ENCODE results near the gene ZNF683.
"Not testable (repeated sequence)": the region's sequence is repeated elsewhere in the genome, so short reads cannot be mapped to it uniquely, and the experiment has no call there.

The ZNF683 gene

GRCh38 chr1:26385063-26385462, 12.5 kb upstream of the ZNF683 start:
- DNase-seq (ENCODE audit: low read depth): not testable (repeated sequence)

DNA sequence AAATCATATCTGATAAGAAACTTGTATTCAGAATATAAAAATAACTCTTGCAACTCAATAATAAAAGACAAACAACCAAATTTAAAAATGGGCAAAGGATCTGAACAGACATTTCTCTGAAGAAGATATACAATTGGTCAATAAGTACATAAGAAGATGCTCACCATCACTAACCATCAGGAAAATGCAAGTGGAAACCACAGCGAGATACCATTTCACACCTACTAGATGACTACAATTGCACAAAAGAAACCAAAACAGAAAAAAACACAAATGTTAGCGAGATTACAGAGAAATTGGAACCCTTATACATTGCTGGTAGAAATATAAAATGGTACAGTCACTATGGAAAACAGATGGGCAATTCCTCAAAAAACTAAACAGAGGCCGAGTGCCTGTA, 11.5 kb upstream of the ZNF683 start:
- no peak for DNase-seq (ENCODE audit: low read depth)

GRCh38 chr1:26378879-26379251, 6.3 kb upstream of the ZNF683 start:
- no peak for DNase-seq (ENCODE audit: low read depth)

DNA sequence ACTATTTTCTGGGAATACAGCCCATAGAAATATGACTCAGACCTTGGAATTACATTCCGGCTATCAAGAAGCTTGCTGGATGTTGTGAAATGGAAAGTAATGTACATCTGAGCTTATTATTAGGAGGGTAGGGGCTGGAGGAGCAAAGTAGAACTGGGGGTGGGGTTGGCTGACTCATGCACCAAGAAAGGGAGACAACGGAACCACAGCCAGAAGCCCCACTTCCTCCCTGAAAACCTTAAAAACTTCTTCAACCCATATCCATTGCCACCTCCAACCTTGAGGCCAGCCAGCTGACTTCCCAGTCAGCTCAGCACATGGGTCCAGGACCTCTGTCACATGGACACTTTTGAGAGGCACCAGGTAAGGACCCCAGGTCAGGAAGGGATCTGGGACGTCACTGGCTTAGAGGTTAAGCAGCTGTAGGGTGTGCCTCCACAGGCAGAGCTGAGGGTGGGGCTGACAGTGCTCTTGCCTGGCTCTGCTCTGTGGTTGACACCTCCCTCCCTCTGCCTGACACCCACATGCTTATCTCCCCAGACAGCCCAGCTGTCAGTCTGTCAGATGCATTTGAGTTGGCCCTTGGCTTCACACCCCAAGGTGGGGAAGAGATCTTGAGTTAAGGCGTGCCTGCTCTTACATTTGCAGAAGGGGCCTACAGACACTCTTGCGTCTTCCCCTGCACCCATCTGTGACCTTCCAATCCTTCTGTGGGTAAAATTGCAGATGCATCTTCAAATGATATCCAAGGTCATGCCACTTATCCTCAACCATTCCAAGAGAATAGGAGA, 5.7 kb upstream of the ZNF683 start:
- DNase-seq (ENCODE audit: low read depth): peak; percentile 66

GRCh38 chr1:26376050-26376449, 3.5 kb upstream of the ZNF683 start:
- DNase-seq (ENCODE audit: low read depth): no peak

DNA sequence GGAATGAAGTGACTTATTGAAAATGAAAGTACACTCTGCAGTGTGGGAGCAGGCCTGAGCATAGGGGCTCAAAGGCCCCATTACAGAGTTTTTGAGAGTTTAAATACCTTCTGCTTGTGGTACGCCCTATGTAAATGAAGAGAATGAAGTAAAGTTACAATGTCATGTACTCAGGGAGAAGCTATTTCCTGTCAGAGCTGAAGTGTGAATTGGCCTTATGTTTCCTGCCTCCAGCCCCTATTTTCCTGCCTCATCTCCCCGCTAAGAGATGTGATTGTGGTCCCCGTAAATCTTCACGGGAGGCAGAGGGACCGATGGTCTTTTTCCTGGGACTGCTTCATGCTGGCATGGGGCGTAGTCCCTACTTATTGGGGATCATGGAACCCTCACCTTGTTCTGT, 2.5 kb upstream of the ZNF683 start:
- DNase-seq (ENCODE audit: low read depth): no peak

GRCh38 chr1:26374361-26374760, 1.8 kb upstream of the ZNF683 start:
- DNase-seq (ENCODE audit: low read depth): not testable (repeated sequence)

DNA sequence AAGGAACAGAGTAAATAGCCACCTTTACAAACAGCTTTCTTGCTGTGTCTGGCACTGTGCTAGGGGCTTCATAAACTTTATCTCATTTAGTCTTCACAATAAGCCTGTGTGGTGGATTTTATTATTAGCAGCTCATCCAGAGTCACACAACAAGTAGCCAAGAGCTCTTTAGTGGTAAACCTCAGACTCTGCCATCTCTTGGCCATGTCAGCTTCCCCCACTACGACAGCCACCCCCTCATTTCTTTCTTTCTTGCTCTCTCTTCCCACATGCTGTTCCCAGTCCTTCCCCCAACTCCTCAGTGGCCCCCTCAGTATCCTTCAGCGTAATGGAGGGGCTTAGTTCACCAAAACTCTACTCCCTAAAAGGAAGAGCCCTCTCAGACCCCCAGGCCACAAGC, 1.2 kb upstream of the ZNF683 start:
- no peak for DNase-seq (ENCODE audit: low read depth)

DNA sequence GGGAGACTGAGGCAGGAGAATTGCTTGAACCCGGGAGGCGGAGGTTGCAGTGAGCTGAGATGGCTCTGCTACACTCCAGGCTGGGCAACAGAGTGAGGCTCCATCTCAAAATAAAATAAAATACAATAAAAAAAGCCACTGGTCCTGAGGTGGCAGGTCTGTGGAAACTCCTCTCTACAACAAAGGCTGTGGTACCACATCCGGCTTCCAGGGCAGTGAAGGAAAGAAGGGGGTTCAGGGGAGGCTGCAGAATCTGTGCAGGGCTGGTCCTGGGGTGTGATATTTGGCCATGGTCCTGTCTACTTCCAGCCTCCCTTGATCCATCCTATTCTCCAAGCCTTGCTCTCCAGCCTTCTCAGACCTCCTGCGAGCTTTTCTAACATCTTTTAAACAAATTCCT, 731 bp upstream of the ZNF683 start:
- DNase-seq (ENCODE audit: low read depth): no peak

DNA sequence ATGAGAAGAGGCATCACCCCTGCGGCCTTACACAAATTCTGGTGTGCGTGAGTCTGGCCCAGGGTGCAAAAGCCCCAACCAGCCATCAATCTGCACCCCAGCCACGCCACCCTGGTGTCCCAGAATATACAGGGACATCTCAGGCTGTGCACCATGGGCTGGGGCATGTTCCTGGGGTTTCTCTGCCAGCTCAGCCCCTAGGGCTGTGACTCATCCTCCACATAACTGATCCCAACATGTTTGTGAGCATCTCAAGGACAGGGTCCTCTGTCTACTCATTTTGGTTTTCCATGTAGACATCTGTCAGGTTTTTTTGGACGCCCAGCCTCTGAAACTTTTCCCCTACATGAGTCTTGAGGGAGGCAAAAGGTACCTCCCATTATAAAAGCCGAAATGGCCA, 511 bp downstream of the ZNF683 start:
- no peak for DNase-seq (ENCODE audit: low read depth)

DNA sequence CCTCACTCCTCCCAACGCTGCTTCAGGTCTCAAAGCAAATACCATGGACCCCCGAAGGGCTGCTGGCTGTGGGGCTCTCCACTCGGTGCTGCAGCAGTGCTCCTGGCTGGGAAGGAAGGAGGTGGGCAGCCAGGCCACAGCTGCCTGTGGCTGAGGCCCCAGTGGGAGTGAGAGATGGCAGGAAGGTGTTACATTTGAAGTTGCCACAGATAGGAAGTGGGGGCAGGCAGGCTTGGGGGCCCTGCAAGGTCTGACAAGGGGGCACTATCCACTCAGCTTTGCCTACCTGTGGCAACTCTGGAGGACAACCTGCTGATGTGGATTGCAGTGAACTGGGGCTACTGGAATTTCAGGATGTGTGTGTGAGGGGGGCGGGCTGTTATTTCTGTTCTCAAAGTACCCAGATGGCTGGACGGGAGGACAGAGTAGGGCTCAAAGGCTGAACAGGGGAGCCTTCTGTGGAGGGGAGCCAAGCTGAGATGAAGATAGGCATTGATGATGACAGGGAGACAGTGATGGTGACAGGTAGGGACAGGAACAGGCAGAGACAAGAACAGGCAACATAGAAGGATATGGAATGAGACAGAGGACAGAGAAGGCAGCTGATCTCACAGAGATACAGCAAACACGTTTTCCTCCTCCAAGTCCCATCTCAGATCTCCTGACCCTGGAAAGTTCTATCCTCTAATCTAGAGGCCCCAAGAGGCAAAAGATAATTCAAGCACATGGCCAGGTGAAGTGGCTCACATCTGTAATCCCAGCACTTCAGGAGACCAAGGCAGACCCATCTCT, 1.8 kb downstream of the ZNF683 start:
- DNase-seq (ENCODE audit: low read depth): no peak

GRCh38 chr1:26368486-26368885, 4.1 kb downstream of the ZNF683 start:
- DNase-seq (ENCODE audit: low read depth): no peak

GRCh38 chr1:26368006-26368405, 4.5 kb downstream of the ZNF683 start:
- no peak for DNase-seq (ENCODE audit: low read depth)

DNA sequence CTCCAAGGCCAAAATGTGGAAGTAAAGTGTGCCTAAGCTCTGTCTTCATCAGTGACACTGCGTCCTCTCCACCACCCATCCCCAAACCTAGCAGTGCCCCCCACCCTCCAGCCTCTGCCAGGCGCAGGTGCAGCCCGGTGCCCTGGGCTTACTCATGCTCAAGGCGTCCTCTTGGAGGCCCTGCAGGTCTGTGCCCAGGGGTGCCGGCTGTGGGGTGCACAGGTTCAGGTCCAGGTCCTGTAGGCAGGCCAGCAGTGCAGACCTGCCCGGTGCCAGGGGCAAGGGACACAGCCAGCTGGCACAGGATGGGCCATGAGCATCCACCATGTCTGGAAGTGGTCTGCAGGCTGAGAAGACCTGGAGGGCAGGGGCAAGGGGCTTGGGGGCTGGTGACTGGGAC, 5.1 kb downstream of the ZNF683 start:
- no peak for DNase-seq (ENCODE audit: low read depth)

- no peak for DNase-seq (ENCODE audit: low read depth)
These were observed 7.6 kb downstream of the ZNF683 start for GRCh38 chr1:26364956-26365355.

- DNase-seq (ENCODE audit: low read depth): peak; percentile 75
These were observed 8.8 kb downstream of the ZNF683 start for GRCh38 chr1:26363549-26364448.

DNA sequence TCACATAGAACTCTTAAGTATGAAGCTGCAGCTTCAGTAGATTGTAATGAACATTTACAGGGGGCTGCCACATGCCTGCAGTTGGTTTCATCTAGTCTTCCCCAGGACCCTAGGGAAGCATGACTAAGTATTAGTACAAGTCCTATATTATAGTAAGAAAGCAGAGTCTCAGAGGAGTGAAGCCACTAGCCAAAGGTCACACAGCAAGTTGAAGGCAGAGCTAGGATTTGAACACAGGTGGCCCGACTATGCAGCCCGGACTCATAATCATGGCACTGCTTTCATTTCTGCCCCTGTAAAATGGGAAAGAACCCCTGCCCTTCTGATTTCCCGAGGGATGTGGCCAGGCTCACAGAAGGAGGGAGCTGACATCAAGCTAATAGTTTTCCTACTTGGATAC, 10.2 kb downstream of the ZNF683 start:
- DNase-seq (ENCODE audit: low read depth): no peak

- no peak for DNase-seq (ENCODE audit: low read depth)
These were observed 10.9 kb downstream of the ZNF683 start for GRCh38 chr1:26361605-26362122.

DNA sequence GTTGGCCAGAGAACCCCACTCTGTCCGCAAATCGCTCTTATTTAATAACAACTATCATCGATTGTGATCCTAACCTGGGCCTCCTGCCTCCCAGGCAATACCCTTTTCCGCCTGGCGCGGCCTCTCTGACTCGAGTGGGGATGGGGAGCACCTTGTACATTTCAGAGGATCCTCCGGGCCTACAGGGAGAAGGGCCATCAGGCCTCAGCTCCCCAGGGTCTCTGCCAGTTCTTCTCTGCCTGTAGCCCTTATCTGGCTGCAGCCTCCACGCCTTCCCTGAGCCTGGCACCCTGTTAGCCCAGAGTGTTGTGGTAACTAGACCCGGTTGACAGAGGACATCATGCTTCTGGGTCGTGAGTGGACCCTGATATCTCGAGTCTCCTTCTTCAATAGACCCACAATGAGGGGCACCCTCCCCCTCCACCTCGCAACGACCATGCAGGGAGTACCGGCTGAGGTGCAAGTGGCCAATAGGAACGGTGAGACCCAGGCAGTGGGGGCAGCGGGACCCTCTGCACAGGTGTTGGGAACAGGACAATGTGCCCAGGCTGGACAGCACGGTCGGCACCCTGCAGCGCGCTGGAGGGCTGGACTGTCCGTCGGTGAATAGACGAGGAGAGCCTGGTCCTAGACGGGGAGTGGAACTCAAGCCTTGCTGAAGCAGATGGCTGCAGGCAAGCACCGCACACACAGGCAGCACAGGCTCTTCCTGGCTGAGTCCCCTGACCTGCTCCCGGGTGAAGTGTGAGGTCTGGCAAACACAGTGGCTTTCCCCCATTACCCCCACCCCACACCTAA, 11.5 kb downstream of the ZNF683 start:
- DNase-seq (ENCODE audit: low read depth): no peak

- peak; percentile 24 for DNase-seq (ENCODE audit: low read depth)
These were observed 12.4 kb downstream of the ZNF683 start for GRCh38 chr1:26359981-26360806.

Measured in activated T-cell treated with anti-CD3 and anti-CD28 coated beads for 24 hours (primary cell).